LNCAP (cell line): Measurements from ENCODE around the gene TRAPPC11.

Source experiments
- TF ChIP-seq, protein P1 (sequence below): fragments of 450-650 bp; IDR thresholded peaks from 2 replicates; pipeline ENCODE4 v1.5.1; 2017; ENCODE audit warnings: mild to moderate bottlenecking

Gene TRAPPC11

DNA sequence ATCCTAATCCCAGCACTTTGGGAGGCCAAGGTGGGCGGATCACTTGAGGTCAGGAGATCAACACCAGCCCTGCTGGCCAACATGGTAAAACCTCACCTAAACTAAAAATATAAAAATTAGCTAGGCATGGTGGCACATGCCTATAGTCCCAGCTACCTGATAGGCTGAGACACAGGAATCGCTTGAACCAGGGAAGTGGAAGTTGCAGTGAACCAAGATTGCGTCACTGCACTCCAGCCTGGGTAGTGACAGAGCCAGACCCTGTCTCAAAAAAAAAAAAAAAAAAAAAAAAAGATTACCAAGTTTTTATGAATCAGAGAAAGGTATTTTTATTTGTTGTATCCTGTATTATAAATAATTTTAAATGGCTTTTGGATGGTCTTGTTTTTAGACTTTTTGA is 15.1 kb downstream of the TRAPPC11 start:
- TF ChIP-seq, protein P1, sequence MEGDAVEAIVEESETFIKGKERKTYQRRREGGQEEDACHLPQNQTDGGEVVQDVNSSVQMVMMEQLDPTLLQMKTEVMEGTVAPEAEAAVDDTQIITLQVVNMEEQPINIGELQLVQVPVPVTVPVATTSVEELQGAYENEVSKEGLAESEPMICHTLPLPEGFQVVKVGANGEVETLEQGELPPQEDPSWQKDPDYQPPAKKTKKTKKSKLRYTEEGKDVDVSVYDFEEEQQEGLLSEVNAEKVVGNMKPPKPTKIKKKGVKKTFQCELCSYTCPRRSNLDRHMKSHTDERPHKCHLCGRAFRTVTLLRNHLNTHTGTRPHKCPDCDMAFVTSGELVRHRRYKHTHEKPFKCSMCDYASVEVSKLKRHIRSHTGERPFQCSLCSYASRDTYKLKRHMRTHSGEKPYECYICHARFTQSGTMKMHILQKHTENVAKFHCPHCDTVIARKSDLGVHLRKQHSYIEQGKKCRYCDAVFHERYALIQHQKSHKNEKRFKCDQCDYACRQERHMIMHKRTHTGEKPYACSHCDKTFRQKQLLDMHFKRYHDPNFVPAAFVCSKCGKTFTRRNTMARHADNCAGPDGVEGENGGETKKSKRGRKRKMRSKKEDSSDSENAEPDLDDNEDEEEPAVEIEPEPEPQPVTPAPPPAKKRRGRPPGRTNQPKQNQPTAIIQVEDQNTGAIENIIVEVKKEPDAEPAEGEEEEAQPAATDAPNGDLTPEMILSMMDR: no peak

GRCh38 chr4:183675625-183676024 is 16.5 kb downstream of the TRAPPC11 start:
- TF ChIP-seq, protein P1: no peak

DNA sequence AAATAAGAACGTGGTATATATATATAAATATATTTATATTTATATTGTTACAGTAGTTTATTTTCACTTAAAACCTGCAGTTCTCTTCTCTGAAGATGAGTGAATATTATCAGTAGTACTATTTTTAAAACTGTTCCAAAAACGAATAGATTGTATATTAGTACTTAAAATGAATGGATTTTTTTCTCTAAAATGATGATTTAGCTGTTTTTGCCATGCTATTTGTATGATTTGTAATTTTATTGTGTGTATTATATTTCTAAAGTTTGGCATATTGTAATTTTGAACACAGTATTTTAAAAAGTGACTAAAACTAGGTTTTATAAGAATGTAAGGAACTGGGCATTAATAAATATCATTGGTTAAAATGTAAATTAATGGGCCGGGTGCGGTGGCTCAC is 22.0 kb downstream of the TRAPPC11 start:
- TF ChIP-seq, protein P1: no peak

DNA sequence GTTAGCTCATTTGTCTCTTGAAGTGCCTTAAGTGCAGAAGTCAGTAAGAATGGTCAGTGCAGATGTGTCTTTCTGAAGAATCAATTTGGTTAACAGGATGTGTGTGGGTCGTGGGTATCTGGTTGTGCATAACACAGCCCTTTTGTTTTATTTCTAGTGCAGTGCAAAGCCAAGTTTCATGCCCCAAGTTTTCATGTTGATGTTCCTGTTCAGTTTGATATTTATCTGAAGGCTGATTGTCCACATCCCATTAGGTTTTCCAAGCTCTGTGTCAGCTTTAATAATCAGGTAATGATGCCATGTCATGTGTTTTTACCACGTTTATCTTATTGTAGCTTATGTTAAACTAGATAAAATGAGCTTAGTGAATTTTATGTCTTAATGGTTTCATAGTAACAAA is 27.4 kb downstream of the TRAPPC11 start:
- TF ChIP-seq, protein P1: no peak

GRCh38 chr4:183688216-183688615 is 29.1 kb downstream of the TRAPPC11 start:
- TF ChIP-seq, protein P1: no peak

DNA sequence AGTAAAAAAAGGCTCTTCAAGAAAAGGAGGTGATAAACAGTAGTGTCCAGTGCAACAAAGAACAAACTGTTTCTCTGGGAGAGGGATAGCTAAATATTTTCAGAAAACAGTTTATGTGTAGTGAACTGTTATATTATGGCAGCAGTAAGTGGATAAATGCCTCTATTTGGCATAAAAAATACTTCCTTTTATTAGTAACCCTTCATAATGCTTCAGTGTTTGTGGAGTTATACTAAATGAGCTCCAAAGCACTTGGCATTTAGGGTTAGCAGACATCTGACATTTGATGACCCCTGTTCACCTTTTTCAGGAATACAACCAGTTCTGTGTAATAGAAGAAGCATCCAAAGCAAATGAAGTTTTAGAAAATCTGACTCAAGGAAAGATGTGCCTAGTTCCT is 31.9 kb downstream of the TRAPPC11 start:
- TF ChIP-seq, protein P1: no peak

DNA sequence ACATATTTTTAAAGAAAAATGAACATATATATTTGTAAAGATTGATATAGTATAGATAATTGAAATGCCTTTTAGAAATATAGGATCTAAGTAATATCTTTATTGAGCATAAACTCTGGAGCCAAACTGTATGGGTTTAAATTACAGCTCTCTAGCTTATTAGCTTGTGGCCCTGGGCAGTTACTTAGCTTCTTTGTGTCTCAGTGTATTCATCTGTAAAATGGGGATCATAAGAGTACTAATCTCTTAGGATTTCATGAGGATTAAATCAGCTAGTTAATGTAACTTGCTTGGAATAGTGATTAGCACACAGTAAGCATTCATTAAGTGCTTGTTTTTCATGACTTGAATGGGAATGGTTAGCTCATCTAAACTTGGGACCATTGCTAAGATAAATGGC is 32.8 kb downstream of the TRAPPC11 start:
- TF ChIP-seq, protein P1: no peak

- TF ChIP-seq, protein P1: no peak
Measured at GRCh38 chr4:183698909-183699308, 39.8 kb downstream of the TRAPPC11 start.
